SU-DHL-6 (cell line): ENCODE results near the gene NET1.

ENCODE experiments used
- CTCF ChIP-seq: fragments of 200-600 bp; sonication (generic); IDR thresholded peaks from one replicate; pipeline ENCODE4 v1.5.1; 2017; ENCODE audit warnings: antibody characterized with exemption, mild to moderate bottlenecking, low read length, moderate library complexity; ENCODE audit not compliant: insufficient read depth, poor library complexity, severe bottlenecking
- EZH2phosphoT487 ChIP-seq: fragments of 200-600 bp; sonication (generic), shearing (Covaris generic); conservative IDR thresholded peaks from 2 replicates; pipeline ENCODE4 v1.6.1; 2018; ENCODE audit warnings: mild to moderate bottlenecking, antibody characterized with exemption, low read length, moderate library complexity, mixed read lengths

DNA sequence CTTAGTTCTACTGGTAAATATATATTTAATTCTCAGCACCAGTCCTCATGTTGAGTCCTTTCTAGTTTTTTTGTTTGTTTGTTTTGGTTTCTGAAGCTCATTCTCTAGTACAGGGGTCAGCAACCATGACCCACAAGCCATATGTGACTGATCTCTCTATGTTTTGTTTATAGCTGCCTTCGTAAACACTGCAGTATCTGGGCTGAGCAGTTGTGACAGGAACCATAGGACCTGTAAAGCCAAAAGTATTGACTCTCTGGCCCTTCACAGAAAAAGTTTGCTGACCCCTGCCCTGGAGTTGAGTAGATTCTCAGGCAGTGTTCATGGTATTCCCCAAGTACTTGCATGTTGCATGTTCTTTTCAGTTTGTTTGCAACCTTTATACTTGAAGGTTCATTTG is 20.8 kb downstream of the NET1 start:
- no peak for TF ChIP-seq CTCF
- no peak for TF ChIP-seq EZH2phosphoT487
